GM21723 (cell line): ENCODE data around the gene SCAI.
"Not testable (repeated sequence)": the region's sequence is repeated elsewhere in the genome, so short reads cannot be mapped to it uniquely, and the experiment has no call there.

Source experiments
- ATAC-seq: cut with Tn5 transposase; IDR thresholded peaks from one replicate; pipeline ENCODE4 v1.9.1; 2021; ENCODE audit warnings: mild to moderate bottlenecking, moderate library complexity; ENCODE audit not compliant: unreplicated experiment

SCAI gene

DNA sequence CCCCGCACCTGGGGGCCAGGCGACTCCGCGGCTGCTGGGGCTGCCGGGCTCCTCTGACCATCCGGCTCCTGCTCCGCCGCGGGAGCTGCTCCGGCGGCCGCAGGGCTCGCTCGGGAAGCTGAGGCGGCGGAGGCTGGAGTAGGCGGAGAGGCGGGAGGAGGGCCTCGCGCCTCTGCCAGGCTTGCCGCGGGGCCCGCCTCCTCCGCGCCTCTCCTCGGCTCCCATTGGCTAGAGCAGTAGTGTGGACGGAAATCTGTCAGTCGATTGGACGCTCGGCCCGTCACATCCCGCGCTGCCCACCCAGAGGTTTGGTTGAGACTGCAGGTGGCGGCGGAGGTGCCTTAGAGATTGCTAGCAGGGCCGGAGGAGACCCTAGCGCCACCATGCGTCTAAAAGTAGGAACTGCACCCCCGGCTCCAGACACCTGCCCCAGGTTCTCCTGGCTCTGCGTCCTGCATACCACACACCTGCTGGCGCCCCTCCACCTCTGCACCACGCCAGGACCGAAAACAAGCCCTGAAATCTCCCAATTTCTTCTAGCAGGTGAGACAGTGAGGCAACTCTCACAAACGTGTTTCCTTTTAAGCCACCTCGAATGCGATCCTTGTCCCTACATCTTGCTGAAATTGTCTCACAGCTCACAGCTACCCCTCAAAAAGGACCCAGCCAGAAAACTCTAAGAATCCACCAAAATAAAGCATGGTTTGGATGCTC lies at the start of gene SCAI:
Gene SCAI, minus strand, starts transcription at position 152 of the 714 bp plus-strand sequence. Its CDS starts 91 bp downstream, at position 61.
- ATAC-seq: peak; percentile 98

DNA sequence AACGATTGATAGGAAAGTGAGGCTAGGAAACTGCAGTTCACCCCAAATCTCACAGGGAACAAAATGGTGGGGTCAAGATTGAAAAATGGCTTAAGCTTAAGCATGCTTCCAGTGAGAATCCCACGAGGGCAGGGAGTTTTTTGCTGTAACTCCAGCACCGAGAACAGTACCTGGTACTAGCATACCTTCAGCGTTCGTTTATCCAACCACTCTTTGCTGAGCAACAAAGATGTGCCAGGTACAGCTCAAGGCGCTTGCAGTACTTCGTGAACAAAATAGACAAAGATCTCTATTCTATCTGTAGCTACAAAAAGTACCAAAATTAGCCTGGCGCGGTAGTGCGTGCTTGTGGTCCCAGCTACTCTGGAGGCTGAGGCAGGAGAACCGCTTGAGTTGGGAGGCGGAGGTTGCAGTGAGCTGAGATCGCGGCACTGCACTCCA lies 47.1 kb upstream of the SCAI start:
- ATAC-seq: no peak

DNA sequence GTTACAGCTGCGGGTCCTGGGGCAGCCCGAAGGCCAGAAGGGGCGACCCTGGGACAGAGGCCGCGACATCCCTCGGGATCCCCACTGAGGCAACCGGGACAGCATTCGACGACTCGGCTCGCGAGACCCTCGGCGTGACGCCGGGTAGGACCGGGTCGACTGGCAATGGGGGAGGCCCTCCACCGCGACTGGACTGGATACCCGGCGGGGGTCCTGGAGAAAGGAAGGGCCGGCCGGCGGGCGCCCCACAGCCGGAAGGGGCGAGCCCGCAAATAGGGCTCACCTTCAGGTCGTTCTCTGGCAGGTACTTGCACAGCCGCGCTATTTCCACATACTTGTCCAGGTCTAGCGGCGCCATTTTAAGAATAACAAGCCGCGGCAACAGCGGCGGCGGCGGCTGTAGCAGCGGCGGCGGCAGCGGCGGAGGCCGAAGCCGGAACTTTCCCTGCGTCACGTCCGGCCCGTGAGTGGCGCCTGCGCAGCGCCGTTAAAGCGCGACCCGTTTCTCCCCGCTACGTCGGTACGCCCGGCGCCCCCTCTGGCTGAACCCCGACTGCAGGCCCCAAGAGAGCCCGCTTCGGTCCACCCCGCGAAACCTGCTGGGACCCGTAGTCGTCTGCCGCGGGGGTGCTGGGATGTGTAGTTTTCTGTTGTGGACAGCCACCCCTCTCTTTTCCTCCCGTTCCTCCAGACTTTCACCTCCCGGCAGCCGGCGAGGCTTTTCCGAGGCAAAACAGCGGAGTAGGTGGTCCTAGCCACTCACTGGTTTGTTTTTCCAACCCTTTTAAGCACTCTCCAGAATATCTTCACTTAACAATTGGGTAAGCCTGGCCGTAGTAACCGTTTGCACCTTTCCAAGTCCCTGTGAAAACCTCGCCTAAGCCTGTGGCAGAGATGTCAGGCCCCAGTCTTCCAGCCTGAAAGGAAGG lies 46.3 kb upstream of the SCAI start, which contains the start of gene PPP6C:
Gene PPP6C, minus strand, starts transcription at position 443 of the 929 bp plus-strand sequence. Its CDS starts 85 bp downstream, at position 358.
- peak; percentile 96 for ATAC-seq

DNA sequence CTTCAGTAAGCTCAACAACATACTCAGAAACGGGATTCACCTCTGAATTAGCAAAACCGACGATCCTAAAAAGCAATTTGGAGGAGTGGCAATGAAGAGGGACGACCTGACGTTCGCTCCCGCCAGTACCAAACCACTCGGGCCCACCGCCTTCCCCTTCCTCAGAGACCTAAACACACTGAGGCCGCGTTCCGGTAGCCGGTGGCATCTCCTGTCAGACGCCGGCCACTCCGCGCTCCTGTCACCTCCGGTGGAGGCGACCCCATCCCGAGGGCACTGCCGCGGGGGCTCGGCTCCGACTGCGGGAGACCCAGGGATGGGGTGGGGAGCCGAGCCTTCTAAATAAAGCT lies 45.7 kb upstream of the SCAI start:
- ATAC-seq: peak; percentile 24

DNA sequence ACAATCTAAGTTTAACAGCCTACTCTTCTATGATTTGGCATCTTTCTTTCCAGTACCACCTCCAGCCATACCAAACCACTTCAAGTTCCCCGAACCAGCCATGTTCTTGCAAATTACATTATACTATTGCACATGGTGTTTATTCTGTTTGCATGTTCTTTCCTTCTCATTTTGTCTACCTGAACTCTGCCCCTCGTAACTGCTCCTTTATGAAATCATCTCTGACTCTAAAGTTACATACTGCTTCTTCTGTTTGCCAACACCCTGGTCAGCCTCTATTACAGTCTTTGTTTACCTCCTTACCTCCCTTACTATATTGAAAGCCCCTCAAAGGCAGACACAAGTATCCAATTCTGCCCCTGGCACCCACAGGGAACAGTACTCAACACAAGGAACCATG lies 40.2 kb upstream of the SCAI start:
- no peak for ATAC-seq

DNA sequence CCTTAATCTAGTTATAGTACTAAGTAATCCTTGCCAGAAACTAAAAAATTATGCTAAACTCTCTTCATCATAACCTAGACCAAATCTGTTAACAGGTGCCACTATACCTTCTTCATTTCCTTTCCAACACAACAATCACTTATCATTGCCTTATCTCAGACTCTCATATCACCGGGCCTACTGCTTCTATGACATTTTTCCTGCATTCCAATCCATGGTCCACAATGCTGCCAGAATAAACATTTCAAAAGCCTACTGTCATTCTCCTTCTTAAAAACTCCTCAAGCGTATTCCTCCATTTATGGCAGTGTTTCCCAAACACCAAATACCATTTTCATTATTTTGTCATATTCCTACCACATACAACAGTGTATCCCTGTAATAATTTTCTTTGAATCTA lies 39.7 kb upstream of the SCAI start:
- ATAC-seq: no peak

DNA sequence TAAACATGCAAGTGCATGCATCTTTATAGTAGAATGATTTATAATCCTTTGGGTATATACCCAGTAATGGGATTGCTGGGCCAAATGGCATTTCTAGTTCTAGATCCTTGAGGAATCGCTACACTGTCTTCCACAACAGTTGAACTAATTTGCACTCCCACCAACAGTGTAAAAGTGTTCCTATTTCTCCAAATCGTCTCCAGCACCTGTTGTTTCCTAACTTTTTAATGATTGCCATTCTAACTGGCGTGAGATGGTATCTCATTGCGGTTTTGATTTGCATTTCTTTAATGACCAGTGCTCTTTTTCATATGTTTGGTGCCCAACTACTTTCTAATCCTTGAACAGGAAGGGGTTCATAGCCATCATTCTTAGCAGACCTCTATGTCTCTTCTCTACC lies 38.4 kb upstream of the SCAI start:
- not testable (repeated sequence) for ATAC-seq

DNA sequence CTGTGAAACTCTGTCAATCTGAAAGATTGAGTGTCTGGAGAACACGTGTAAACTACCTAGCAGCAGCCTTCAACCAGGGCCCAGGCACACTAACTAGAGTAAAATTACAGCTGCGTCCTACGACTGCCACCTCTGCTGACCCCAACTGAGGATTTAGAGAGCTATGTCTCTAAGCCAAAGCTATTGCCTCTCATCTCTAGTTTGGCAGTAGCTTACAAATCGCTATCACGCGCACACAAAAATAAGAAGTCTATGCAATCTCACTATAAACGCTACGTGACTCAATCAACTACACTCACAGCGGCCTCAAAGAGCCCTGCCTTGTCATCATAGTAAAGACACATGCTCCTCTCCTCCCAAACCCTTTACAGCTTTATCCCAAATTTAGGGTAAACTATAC lies 37.5 kb upstream of the SCAI start:
- no peak for ATAC-seq

DNA sequence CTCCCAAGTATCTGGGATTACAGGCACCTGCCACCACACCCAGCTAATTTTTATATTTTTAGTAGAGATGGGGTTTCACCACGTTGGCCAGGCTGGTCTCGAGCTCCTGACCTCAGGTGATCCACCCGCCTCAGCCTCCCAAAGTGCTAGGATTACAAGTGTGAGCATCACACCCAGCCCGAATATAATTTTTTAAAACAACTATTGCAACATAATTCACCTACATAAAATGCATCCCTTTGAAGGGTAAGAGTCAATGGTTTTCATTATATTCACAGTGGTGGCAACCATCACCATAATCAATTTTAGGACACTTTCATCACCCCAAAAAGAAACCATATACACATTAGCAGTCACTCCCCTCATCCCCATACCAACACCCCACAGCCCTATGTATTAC lies 36.4 kb upstream of the SCAI start:
- not testable (repeated sequence) for ATAC-seq

DNA sequence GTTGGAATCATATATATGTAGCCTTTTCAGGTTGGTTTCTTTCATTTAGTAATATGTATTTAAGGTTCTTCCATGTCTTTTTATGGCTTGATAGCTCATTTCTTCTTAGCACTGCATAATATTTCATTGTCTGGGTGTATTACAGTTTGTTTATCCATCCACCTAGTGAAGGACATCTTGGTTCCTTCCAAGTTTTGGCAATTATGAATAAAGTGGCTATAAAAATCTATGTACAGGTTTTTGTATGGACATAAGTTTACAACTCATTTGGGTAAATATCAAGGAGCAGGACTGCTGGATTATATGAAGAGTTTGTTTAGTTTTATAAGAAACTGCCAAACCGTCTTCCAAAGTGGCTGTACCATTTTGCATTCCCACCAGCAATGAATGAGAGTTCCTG lies 34.6 kb upstream of the SCAI start:
- no peak for ATAC-seq

DNA sequence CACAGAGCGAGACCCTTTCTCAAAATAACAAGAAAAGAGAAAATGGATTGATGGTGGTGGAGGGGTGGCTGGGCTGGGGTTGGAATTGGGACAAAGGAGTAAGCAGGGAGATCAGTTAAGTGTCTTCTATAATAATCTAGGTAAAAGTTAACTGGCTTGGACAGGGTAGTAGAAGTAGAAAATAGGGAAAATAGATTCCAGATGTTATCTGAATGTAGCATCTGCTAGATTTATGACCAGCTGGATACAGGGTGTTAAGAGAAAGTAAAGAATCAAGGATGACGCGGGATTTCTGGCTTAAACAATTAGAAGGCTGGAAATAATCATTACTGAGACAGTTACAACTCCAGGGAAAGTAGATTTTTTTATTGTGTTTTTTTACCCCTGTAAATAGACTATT lies 33.3 kb upstream of the SCAI start:
- no peak for ATAC-seq

DNA sequence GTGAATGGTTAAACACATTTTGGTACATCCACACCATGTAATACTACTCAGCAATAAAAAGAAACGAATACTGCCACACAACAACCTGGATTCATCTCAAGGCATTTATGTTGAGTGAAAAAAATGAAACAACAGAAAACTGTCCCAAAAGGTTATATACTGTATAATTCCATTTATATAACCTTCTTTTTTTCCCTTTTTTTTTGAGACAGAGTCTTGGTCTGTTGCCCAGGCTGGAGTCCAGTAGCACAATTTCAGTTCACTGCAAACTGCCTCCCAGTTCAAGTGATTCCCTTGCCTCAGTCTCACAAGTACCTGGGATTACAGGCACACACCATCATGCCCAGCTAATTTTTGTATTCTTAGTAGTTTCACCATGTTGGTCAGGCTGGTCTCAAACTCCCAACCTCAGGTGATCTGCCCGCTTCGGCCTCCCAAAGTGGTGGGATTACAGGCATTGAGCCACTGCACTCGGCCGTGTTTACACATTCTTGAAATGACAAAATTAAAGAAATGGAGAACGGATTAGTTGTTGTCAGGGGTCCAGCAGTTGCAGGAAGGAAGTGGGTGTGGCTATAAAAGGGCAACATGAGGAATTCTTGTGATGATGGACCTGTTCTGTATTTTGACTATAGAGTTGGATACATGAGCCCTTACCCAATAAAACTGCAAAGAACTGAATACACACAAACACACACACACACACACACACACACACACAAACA lies 28.9 kb upstream of the SCAI start:
- ATAC-seq: no peak

DNA sequence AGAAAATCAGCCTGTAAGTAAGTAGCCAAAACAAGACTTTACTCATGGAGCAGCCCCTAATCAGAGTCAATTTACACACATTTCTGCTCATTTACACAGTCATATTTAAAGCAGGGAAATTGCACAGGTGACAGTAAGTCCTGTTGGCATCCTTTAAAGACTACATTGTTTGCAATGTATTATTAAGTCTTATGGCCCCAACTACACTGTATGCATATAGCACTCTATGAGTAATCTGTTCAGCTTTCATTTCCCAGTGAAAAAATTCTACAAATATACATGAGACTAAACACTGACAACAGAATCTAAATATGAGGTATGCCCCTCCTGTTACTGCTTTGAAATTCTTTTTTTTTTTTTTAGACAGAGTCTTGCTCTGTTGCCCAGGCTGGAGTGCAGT lies 26.6 kb upstream of the SCAI start:
- no peak for ATAC-seq

DNA sequence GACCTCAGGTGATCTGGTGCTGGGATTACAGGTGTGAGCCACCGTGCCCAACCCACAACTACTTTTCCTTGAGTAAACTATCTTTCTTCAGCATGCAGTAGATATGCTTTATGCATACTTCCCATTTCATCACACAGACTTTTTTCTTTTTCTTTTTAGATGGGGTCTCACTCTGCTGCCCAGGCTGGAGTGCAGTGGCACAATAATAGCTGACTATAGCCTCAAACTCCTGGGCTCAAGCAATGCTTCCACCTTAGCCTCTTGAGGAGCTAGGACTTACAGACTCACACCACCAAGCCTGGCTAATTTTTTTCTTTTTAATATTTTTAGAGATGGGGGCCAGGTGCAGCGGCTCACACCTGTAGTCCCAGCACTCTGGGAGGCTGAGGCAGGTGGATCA lies 23.4 kb upstream of the SCAI start:
- ATAC-seq: no peak

DNA sequence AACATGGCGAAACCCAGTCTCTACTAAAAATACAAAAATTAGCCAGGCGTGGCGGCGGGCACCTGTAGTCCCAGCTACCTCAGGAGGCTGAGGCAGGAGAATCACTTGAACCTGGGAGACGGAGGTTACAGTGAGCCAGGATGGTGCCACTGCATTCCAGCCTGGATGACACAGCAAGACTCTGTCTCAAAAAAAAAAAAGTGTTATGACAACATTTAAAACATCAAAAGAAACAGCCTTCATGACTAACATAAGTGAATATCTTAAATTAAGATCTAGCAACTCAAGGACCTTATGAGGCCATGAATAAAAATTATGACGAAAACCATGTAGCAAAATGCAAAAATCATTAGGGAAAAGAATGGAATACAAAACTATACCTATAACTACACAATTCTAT lies 19.6 kb upstream of the SCAI start:
- not testable (repeated sequence) for ATAC-seq

DNA sequence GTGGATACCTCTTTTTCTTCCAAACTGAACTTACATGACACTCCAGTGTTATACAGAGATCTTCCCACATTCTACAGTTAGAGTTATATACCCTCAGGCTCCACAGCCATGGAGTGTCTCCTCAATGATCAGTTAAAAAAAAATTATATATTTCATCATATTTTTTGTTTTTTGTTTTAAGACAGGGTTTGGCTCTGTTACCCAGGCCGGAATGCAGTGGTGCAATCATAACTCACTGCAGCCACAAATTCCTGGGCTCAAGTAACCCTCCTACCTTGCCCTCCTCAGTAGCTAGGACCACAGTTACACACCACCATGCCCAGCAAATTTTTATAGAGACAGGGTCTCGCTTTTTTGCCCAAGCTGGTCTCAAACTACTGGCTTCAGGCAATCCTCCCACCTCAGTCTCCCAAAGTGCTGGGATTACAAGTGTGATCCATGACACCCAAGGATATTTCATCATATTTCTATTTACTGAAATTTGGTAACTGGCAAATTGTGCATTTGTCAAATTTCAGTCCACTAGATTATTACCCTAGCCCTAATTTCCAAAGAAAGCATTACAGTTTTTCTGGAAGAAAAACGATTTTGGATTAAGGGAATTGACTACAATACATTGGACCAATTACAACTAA lies 18.1 kb upstream of the SCAI start:
- ATAC-seq: no peak

DNA sequence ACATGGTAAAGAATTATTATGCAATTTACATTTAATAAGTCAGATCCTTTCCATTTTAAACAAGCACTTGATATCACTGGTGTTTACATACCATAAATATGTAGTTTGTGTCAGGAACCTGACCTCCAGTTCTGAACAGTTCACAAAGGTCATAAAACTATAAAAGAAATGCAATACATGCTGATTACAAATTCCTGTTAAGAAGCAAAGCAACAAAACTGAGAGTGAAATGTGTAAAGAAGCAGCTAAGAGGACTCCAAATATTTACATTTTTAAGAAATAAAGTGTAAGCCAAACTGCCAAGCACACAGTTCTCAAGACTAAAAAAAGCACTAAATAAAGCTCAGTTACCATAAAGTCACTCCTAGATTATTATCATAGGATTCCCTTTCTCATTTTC lies 17.4 kb upstream of the SCAI start:
- no peak for ATAC-seq

DNA sequence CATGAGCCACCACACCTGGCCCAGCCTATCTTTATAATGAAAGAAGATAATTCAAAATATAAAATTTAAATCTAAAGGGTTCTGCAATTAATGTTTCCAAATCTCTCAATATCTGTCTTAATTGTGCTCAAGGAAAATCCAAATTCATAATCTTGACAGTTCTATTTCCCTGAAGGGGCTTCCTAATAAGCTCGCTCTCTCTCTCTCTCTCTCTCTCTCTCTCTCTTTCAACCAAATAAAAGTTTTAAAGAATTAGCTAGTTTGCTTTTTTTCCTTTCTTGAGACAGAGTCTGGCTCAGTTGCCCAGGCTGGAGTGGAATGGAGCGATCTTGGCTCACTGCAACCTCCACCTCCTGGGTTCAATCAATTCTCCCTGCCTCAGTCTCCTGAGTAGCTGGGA lies 13.2 kb upstream of the SCAI start:
- no peak for ATAC-seq

DNA sequence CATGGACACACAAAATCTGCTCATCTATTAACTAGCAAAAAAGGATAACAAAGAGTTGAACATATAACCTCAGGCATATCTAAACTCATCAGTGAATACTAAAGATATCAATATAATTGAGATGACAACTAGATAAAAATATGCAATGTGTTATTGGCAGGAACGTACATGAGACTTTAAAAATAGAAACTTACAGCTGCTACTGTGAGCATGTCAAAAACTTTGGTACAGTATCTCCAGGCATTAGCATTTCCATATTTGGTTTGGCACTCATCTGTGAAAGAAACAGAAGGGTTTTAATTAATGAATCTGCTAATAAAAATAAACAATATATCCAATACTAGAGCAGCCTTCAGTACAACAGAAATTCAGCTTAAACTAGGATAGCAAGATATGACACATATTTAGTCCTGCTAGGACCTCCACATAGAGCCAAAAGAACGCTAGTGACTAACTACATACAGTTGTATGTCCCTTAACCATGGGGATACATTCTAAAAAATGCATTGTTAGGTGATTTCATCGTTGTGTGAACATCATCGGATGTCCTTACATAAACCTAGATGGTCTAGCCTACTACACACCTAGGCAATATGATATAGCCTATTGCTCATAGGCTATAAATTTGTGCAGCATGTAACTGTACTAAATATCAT lies 10.5 kb upstream of the SCAI start:
- ATAC-seq: no peak

DNA sequence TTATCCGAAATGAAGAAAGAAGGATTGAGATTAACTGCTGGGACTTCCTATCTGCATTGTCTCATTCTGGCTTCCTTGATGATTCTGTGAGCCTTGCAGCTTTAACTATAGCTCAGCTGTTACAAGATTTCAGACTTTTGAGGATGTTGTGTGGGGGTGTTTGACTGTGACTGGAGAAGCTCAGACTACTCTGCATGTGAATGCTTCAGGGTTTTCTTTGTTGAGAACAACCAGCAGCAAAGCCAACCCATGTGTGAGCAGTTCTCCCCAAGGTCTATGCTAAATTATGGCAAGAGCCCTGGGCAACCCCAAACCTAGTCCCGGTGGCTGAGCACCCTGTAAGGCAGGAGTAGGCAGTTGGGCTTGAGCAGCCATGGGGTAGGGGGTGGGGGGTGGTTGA lies 8.4 kb upstream of the SCAI start:
- ATAC-seq: no peak
